SK-N-SH treated with all-trans-retinoic acid at 6 μM for 48 hours (cell line): Measurements from ENCODE around the gene EPB41L5.
"Not testable (repeated sequence)": the region's sequence is repeated elsewhere in the genome, so short reads cannot be mapped to it uniquely, and the experiment has no call there.

ENCODE experiments used
- PPARA ChIP-seq: fragments of 250-450 bp; sonication (Bioruptor Pico); IDR thresholded peaks from 2 replicates; pipeline ENCODE4 v1.5.0; 2020; ENCODE audit warnings: mild to moderate bottlenecking, borderline replicate concordance
- RARB ChIP-seq: fragments of 250-450 bp; sonication (Bioruptor Pico); IDR thresholded peaks from 2 replicates; pipeline ENCODE4 v1.8.0; 2021; ENCODE audit warnings: mild to moderate bottlenecking, moderate library complexity
- ZNF8 ChIP-seq: fragments of 450-650 bp; formaldehyde crosslinking; IDR thresholded peaks from 2 replicates; pipeline ENCODE4 v1.5.0; 2020; ENCODE audit warnings: mild to moderate bottlenecking, moderate library complexity
- TF ChIP-seq, protein P1 (sequence below): fragments of 250-450 bp; sonication (Bioruptor Pico); IDR thresholded peaks from 2 replicates; pipeline ENCODE4 v1.8.0; 2021; ENCODE audit warnings: low read depth, mild to moderate bottlenecking, moderate library complexity, borderline replicate concordance

DNA sequence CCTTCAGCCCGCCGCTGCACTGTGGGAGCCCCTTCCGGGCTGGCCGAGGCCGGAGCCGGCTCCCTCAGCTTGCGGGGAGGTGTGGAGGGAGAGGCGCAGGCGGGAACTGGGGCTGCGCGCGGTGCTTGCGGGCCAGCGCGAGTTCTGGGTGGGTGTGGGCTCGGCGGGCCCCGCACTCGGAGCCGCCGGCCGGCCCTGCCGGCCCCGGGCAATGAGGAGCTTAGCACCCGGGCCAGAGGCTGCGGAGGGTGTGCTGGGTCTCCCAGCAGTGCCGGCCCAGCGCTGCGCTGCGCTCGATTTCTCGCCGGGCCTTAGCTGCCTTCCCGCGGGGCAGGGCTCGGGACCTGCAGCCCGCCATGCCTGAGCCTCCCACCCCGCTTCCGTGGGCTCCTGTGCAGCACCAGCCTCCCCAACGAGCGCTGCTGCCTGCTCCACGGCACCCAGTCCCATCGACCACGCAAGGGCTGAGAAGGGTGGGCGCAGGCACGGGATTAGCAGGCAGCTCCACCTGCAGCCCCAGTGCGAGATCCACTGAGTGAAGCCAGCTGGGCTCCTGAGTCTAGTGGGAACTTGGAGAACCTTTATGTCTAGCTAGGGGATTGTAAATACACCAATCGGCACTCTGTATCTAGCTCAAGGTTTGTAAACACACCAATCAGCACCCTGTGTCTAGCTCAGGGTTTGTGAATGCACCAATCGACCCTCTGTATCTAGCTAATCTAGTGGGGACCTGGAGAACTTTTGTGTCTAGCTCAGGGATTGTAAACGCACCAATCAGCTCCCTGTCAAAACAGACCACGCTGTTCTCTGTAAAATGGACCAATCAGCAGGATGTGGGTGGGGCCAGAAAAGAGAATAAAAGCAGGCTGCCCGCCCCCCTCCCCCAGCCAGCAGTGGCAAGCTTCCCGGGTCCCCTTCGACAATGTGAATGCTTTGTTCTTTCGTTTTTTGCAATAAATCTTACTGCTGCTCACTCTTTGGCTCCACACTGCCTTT lies 15.7 kb upstream of the EPB41L5 start:
- not testable (repeated sequence) for TF ChIP-seq ZNF8, RARB, PPARA (CRISPR knock-in tag)
- TF ChIP-seq, protein P1, sequence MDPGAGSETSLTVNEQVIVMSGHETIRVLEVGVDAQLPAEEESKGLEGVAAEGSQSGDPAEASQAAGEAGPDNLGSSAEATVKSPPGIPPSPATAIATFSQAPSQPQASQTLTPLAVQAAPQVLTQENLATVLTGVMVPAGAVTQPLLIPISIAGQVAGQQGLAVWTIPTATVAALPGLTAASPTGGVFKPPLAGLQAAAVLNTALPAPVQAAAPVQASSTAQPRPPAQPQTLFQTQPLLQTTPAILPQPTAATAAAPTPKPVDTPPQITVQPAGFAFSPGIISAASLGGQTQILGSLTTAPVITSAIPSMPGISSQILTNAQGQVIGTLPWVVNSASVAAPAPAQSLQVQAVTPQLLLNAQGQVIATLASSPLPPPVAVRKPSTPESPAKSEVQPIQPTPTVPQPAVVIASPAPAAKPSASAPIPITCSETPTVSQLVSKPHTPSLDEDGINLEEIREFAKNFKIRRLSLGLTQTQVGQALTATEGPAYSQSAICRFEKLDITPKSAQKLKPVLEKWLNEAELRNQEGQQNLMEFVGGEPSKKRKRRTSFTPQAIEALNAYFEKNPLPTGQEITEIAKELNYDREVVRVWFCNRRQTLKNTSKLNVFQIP (CRISPR knock-in tag) = not testable (repeated sequence)
